ENCODE results near the gene CAPN14.

The CAPN14 gene

DNA sequence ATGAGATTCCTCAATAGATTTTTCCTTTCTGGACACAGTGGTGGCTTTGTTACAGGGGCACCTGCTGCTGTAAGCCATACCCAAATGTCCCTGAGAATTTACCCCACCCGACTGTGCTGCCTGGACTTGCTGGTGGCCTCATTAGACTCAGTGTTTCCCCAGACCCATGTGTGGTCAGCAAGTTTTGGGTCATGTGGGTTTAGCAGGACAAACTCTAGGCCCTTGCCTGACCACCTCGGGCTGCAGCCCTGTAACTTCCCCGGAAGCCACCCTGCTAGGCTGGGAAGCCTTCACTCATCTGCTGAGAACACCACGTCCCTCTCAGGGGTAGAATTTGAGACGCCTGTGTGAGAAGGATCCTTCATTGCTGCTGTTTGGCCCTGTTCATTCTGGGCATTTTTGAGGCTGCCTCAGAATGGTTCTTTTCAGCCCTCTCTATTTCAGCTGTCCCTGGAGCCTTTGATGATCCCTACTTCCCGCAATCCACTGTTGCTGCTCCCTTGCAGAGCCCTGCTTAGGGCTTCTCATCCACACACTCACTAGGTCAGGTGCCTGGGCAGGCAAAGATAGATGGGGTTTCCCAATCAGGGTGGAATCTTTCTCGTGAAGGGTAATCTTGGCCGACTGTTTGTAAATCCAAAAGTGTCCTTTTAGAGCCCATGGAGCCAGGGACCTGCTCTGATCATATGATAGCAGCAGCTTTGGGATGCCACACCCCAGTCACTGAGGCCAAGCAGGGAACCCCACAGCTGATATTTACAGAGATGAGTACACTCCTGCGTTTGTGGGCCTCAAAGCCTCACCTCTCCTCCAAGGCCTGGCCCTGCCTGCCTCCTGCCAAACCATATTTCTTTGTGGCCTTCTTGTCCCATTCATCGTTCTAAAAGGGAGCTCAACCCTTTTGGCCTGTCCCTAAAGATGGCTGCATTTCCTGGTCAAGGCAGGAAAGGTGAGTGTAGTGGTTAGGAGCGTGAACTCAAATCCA lies 23.4 kb upstream of the CAPN14 start:
- DNase-seq = no peak

- DNase-seq = no peak
These were observed 22.4 kb upstream of the CAPN14 start for GRCh38 chr2:31239593-31240177.

DNA sequence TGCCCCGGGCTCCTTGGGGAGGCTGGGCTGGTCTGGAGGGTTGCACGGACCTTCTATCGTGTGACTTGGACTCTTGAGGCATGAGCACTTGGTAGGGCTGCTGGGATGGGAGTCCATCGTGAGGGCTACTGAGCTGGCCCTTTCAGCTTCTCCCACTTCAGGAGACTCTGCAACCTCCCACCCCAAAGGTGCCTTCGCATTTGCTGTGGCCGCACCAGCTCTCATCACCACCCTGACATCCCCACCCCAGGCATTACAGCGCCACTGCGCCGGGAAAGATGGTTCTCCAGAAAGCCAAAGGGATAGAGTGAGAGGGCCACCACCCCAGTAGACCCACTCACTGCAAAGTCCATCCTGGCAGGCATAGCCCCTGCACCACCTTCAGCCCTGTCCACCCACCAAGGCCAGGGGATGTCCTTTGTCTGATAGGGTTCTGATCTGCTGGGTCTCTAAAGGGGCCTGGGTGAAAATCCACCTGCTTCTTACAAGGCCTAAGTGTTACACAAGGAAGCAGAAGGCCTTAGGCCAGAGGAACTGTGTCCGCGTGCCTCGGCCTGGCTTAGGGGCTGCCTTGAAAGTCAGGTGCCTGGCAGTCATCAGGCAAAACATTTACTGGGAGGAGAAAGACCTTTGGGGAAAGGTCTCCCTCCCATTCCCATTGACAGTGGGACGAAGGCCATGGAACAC lies 21.7 kb upstream of the CAPN14 start:
- no peak for DNase-seq

- no peak for DNase-seq
These were observed 21.0 kb upstream of the CAPN14 start for GRCh38 chr2:31238126-31238905.

- DNase-seq = no peak
These were observed 20.2 kb upstream of the CAPN14 start for GRCh38 chr2:31237348-31238017.

GRCh38 chr2:31236433-31237205 lies 19.3 kb upstream of the CAPN14 start:
- no peak for DNase-seq

DNA sequence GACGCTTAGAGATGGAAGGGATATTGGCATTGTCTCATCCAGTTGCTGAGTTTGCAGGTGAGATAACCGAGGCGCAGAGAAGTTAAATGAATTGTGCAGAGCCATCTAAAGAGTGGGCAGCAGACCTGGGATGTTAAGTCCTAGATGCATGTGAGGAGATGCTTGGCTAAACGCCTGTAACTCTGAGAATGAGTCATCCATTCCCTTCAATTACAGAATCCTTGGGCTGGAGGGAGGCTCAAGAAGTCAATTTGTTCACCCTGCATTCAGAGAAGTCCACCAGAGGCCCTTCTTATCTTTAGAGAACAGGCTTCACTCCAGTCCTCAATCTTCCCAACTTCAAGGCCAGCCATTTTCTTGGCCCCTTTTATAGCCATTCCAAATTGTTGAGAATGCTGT lies 18.2 kb upstream of the CAPN14 start:
- DNase-seq = peak in 1 of 3 experiments; percentile 22

DNA sequence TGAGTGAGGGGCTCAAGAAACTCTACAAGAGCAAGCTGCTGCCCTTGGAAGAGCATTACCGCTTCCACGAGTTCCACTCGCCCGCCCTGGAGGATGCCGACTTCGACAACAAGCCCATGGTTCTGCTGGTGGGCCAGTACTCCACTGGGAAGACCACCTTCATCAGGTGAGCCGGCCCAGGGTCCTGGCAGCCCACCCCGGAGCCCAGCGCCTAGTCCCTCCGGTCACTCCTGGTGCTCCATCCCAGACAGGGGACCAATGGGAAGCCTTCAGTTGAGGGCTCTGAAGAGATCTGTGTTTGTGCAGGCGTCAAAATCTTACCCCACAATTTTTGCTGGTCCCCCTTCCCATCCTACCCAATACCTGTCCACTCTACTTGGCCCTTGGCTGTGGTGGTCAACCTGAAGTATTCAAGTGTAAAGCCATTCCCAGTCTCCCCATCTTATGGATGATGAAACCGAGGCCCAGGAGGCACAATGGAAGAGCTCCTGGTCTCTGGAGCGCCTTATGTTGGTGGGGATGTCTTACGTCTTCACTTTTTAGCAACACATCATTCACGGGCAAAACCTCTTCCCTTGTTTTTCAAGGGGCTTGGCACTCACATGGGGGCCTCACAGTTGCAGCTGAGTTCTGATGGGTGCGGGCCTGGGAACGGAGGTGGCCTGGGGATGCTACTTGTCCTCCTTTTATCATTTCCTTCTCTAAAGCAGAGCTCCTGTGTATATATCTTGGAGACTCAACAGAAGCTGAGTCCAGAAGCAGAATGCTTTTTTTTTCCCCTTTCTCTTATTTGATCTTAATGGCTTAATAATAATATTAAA lies 17.6 kb upstream of the CAPN14 start:
- DNase-seq = peak in 1 of 3 experiments; percentile 41

GRCh38 chr2:31233741-31234682 lies 16.7 kb upstream of the CAPN14 start, which contains the start of gene EHD3:
Gene EHD3 (plus strand): TSS chr2:31234152. CDS start chr2:31234622, 470 bp downstream.
- peak; percentile 91 to 98 (median 98) for DNase-seq

DNA sequence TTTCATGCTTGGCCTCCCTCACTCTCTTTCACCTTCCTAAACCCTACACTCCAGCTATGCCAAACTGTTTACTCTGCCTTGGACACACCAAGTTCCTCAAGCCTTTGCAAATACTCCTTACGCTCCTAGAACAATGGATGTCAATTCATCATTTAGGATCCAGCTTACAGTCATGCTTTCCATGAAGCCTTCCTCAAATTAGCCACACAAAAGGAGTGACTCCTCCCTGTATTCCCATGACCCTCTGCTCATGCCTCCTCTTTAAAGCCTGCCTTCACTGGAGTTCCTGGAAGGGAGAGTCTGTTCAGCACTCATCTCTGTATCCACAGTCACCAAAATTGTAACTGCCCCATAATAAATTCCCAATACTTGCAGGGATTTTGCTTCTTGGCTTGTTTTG lies 15.9 kb upstream of the CAPN14 start:
- DNase-seq = peak; percentile 26 to 82 (median 60)

- DNase-seq = no peak
These were observed 15.3 kb upstream of the CAPN14 start for GRCh38 chr2:31232586-31232985.

DNA sequence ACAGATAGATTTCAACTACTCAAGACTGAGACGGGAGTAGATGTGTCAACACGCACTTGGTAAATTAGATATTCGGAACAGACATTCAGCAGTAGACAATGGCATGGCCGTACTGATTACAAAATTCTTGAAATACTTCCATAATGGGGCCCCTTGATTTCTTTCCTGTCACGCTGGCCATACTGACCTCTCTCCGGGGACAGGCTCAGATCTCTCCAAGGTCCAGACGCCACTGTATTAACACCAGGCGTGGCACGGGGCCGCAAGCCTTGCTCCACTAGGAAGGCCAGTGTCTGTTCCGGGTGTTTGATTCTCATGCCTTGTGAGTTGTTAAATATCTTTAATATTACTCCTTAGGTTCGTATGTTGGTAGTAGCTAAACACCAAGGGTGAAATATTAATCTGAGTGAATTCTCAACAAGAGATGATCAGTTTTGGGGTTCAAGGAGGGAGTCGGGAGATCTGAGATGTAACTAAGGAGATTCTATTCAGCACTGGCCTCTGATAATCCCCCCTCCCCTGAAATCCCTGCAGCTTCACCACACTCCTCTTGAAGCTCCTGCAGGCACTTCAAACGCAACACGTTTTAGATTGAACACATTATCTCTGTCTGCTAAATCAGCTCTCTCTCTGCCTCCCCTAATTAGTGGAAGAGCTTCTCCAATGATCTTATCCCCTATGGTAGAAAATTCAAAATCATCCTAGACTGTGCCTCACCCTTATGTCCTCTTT lies 14.4 kb upstream of the CAPN14 start:
- DNase-seq = no peak

DNA sequence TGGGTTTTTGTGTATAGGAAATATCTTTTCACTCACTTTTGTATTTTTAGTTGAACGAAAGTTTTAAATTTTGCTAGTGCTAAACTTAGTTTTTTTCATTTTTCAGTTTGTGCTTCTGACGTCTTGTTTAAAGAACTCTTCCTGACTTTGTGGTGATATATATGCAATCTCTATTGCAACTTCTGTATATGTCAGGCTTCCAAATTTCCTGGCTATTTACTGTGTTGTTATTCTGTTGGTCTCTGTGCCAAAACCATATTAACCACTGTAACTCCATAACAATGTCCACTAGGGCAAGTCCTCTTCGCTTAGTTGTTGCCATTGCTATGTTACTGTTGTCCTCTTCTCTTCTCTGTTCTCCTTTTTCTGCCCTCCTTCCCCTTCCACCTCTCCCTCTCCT lies 13.4 kb upstream of the CAPN14 start:
- no peak for DNase-seq

GRCh38 chr2:31228717-31229116 lies 11.4 kb upstream of the CAPN14 start:
- DNase-seq = peak in 2 of 3 experiments; percentile 12 to 40

DNA sequence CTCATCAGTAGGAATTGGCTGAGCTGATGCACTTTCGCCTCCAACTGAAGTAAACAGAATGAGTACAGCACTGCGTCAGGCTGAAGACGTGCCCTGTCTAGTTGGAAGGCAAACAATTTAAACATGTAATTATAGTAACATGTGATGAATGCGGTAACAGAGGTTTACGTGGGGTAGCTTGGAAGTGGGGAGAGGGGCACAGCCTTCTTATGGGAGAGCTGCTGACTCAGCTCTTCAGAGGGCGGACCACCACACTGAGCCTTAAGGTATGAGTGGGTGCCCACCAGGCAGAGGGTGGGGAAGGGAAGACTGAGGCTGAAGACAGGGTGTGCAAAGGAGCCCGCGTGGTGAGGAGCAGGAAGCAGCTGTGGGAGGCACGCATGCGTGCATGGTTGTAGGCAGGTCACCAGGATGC lies 10.4 kb upstream of the CAPN14 start:
- DNase-seq = peak in 2 of 3 experiments; percentile 68 to 82

DNA sequence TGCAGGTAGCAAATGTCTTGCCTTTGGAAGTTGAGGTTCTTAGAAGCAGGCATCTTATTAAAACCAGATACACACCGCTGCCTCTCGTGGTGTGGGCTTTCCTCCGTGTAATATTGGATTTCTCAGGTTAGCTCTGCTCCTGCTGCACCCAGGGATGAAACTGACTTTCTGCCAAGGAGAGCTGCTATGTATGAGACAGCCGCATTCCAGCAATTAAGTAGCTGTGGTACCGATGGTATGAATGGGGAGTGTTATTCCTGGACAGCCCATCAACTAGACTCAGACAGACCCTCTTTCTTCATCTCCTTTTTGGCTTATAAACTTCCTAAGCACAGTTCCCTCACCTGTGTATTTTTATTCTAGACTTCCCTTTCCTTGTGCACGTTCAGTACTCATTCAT lies 9.8 kb upstream of the CAPN14 start:
- DNase-seq = peak in 1 of 3 experiments; percentile 41

- DNase-seq = no peak
These were observed 9.0 kb upstream of the CAPN14 start for GRCh38 chr2:31226266-31226665.

GRCh38 chr2:31223749-31224148 lies 6.4 kb upstream of the CAPN14 start:
- no peak for DNase-seq

Measured in NCI-H1417 (cell line).